HAP-1 (cell line): ENCODE measurements around the gene SLC25A1.

Experiments used
- DNase-seq, 2 experiments: peaks; one replicate each; pipeline ENCODE4 v3.0.0-alpha.2; 2016 to 2020; ENCODE audit warnings: low spot score in 2 of 2
- H3K27me3 ChIP-seq: fragments of 250-450 bp; sonication (Bioruptor Pico); 2 replicates; pipeline ENCODE4 v1.5.1; 2020; ENCODE audit warnings: low read depth, mild to moderate bottlenecking, moderate library complexity
- H3K36me3 ChIP-seq: fragments of 250-450 bp; sonication (Bioruptor Pico); replicated peaks from 2 replicates; pipeline ENCODE4 v1.5.1; 2020; ENCODE audit warnings: mild to moderate bottlenecking
- H3K4me1 ChIP-seq: fragments of 250-450 bp; sonication (Bioruptor Pico); 2 replicates; pipeline ENCODE4 v1.5.1; 2020; ENCODE audit warnings: mild to moderate bottlenecking
- H3K4me3 ChIP-seq: fragments of 250-450 bp; sonication (Bioruptor Pico); 2 replicates; pipeline ENCODE4 v1.5.1; 2020; ENCODE audit warnings: mild to moderate bottlenecking, moderate library complexity
- H3K9me3 ChIP-seq: fragments of 250-450 bp; sonication (Bioruptor Pico); 2 replicates; pipeline ENCODE4 v1.5.1; 2020; ENCODE audit warnings: mild to moderate bottlenecking, moderate library complexity
- in situ Hi-C: fragments of 300-500 bp; cut with MboI; formaldehyde crosslinking; loops from 3 replicates; pipeline ENCODE4 v1.14.3; 2020; ENCODE audit warnings: low sequenced_read_pairs, inconsistent platforms, mixed read lengths

SLC25A1 gene

GRCh38 chr22:19127329-19128008 lies 51.1 kb downstream of the SLC25A1 start:
- Histone ChIP-seq H3K9me3 (no peaks in the 10 kb centered on the region), H3K36me3 (no peaks in the 10 kb centered on the region; the same call in 1 of the 2 replicates), H3K27me3 (no peaks in the 10 kb centered on the region), H3K4me3 (no peak overlapping the region), H3K4me1 (peaks cover 5% of the 10 kb centered on the region; the same call in 1 of the 2 replicates)
- no peak for DNase-seq
- in situ Hi-C loops = no loop called here

GRCh38 chr22:19126309-19127273 lies 51.9 kb downstream of the SLC25A1 start:
- Histone ChIP-seq H3K4me3 (no peak overlapping the region), H3K36me3 (no peaks in the 10 kb centered on the region), H3K9me3 (no peaks in the 10 kb centered on the region), H3K27me3 (no peaks in the 10 kb centered on the region), H3K4me1 (peaks cover 5% of the 10 kb centered on the region; the same call in 1 of the 2 replicates)
- in situ Hi-C loops = no loop called here
- DNase-seq = no peak
